IMR-90 (cell line): ENCODE data around the gene SCD. TPM values are rescaled to one million over a fixed set of nuclear protein-coding genes. Genes with fewer than 3 reads are reported as not detected.

Experiments
- ATAC-seq: fragments of 200-7000 bp; cut with Tn5 transposase; 2 replicates; pipeline ENCODE4 v1.9.1; 2020; ENCODE audit warnings: low read depth, mild to moderate bottlenecking, moderate library complexity
- BruUV-seq: library from RNA; stranded (reverse); fragments of 400-500 nt; replicated peaks from 2 replicates; lab custom pipeline; 2021; lab: Mats Ljungman, UMichigan
- CTCF ChIA-PET: fragments of 300-600 bp; formaldehyde crosslinking; extraction: SDS; loops from one replicate; lab custom pipeline; 2021; ENCODE audit warnings: antibody characterized with exemption; lab: Yijun Ruan, JAX
- POLR2A ChIA-PET: fragments of 300-600 bp; sonication (Branson Sonifier 250); formaldehyde crosslinking; loops from one replicate; lab custom pipeline; 2022; ENCODE audit warnings: antibody characterized with exemption; ENCODE audit not compliant: unreplicated experiment; lab: Charles Lee
- DNase-seq: peaks from one replicate; pipeline ENCODE4 v3.0.0; 2013
- H2AFZ ChIP-seq: replicated peaks from 2 replicates; pipeline ENCODE3; 2013; ENCODE audit warnings: low read length, mild to moderate bottlenecking; ENCODE audit not compliant: poor library complexity
- H2AK5ac ChIP-seq: 2 replicates; pipeline ENCODE4 v1.6.1; 2013; ENCODE audit warnings: low read depth, low read length, inconsistent platforms
- H2AK9ac ChIP-seq: replicated peaks from 2 replicates; pipeline ENCODE3; 2013; ENCODE audit warnings: mild to moderate bottlenecking, low read depth, low read length, moderate library complexity; ENCODE audit not compliant: poor library complexity
- H2BK120ac ChIP-seq: 2 replicates; pipeline ENCODE4 v1.6.1; 2013; ENCODE audit warnings: low read depth, low read length, inconsistent platforms
- H2BK15ac ChIP-seq: 3 replicates; pipeline ENCODE4 v1.6.1; 2013; ENCODE audit warnings: low read depth, low read length, inconsistent platforms
- H2BK20ac ChIP-seq: 2 replicates; pipeline ENCODE4 v1.6.1; 2013; ENCODE audit warnings: low read depth, mild to moderate bottlenecking, inconsistent platforms, low read length, moderate library complexity
- H2BK5ac ChIP-seq: 2 replicates; pipeline ENCODE4 v1.6.1; 2013; ENCODE audit warnings: mild to moderate bottlenecking, low read depth, low read length, inconsistent platforms; ENCODE audit not compliant: poor library complexity, severe bottlenecking
- H3K14ac ChIP-seq: replicated peaks from 2 replicates; pipeline ENCODE4 v1.6.1; 2013; ENCODE audit warnings: low read depth, low read length, inconsistent platforms
- H3K18ac ChIP-seq: 2 replicates; pipeline ENCODE4 v1.6.1; 2013; ENCODE audit warnings: low read depth, low read length, control low read depth
- H3K23ac ChIP-seq: 2 replicates; pipeline ENCODE4 v1.6.1; 2013; ENCODE audit warnings: low read depth, low read length, inconsistent platforms
- H3K27ac ChIP-seq: 2 replicates; pipeline ENCODE4 v1.5.1; 2013; ENCODE audit warnings: mild to moderate bottlenecking, control low read depth, low read length; ENCODE audit not compliant: insufficient read depth
- H3K27me3 ChIP-seq: 2 replicates; pipeline ENCODE4 v1.6.1; 2013; ENCODE audit warnings: low read length; ENCODE audit not compliant: control insufficient read depth, insufficient read depth
- H3K36me3 ChIP-seq: 2 replicates; pipeline ENCODE4 v1.6.1; 2013; ENCODE audit warnings: low read length, mixed read lengths; ENCODE audit not compliant: control insufficient read depth, insufficient read depth
- H3K4ac ChIP-seq: 2 replicates; pipeline ENCODE4 v1.6.1; 2013; ENCODE audit warnings: low read depth, low read length, inconsistent platforms
- H3K4me1 ChIP-seq: 2 replicates; pipeline ENCODE4 v1.6.1; 2013; ENCODE audit warnings: low read length, mixed read lengths; ENCODE audit not compliant: control insufficient read depth, insufficient read depth
- H3K4me2 ChIP-seq: 2 replicates; pipeline ENCODE4 v1.6.1; 2013; ENCODE audit warnings: low read depth, mild to moderate bottlenecking, control low read depth, low read length, moderate library complexity
- H3K4me3 ChIP-seq: 2 replicates; pipeline ENCODE4 v1.5.1; 2013; ENCODE audit warnings: low read depth, mild to moderate bottlenecking, control low read depth, low read length, moderate library complexity; ENCODE audit not compliant: insufficient read depth
- H3K56ac ChIP-seq: 2 replicates; pipeline ENCODE4 v1.6.1; 2013; ENCODE audit warnings: low read length, inconsistent platforms; ENCODE audit not compliant: insufficient read depth; ENCODE audit errors: extremely low read depth
- H3K79me1 ChIP-seq, 2 experiments: 2 replicates each; pipeline ENCODE4 v1.6.1; 2013; ENCODE audit warnings: low read length in 2 of 2, inconsistent platforms in 1 of 2, low read depth in 1 of 2
- H3K9ac ChIP-seq: 2 replicates; pipeline ENCODE4 v1.6.1; 2013; ENCODE audit warnings: low read depth, low read length, control low read depth
- H3K9me1 ChIP-seq: 2 replicates; pipeline ENCODE4 v1.6.1; 2013; ENCODE audit warnings: low read length, inconsistent platforms; ENCODE audit not compliant: insufficient read depth
- H3K9me3 ChIP-seq: 2 replicates; pipeline ENCODE4 v1.6.1; 2013; ENCODE audit warnings: low read length; ENCODE audit not compliant: control insufficient read depth, insufficient read depth
- H4K20me1 ChIP-seq: 2 replicates; pipeline ENCODE4 v1.6.1; 2013; ENCODE audit warnings: low read length, inconsistent platforms; ENCODE audit not compliant: insufficient read depth
- H4K5ac ChIP-seq: 2 replicates; pipeline ENCODE4 v1.6.1; 2013; ENCODE audit warnings: mild to moderate bottlenecking, low read depth, low read length, control low read depth
- H4K8ac ChIP-seq, 2 experiments: 2 replicates each; pipeline ENCODE4 v1.6.1; 2013; ENCODE audit warnings: low read depth in 2 of 2, low read length in 2 of 2, control low read depth in 1 of 2, inconsistent platforms in 1 of 2
- H4K91ac ChIP-seq: 2 replicates; pipeline ENCODE4 v1.6.1; 2013; ENCODE audit warnings: low read depth, low read length, inconsistent platforms; ENCODE audit not compliant: insufficient read depth
- FOS ChIP-seq: fragments of 150-350 bp; IDR thresholded peaks from 2 replicates; pipeline ENCODE4 v1.6.1; 2016; ENCODE audit warnings: low read depth, low read length
- USF2 ChIP-seq: fragments of 150-350 bp; IDR thresholded peaks from 2 replicates; pipeline ENCODE4 v1.6.1; 2017; ENCODE audit warnings: mild to moderate bottlenecking, antibody characterized with exemption, low read length, low read depth
- WGBS, 2 experiments: methylation state at CpG; one replicate each; pipeline versions ENCODE4 v1.1.5 to v1.1.7; 2013; ENCODE audit warnings: missing lambda C conversion rate in 2 of 2; ENCODE audit not compliant: insufficient read length in 1 of 2; ENCODE audit errors: extremely low coverage in 2 of 2; 5-methylcytosine and 5-hydroxymethylcytosine counted together
- dilution Hi-C: fragments of 300-500 bp; cut with HindIII; formaldehyde crosslinking; loops from one replicate; pipeline ENCODE4 v1.14.3; 2018; ENCODE audit warnings: low sequenced_read_pairs; ENCODE audit not compliant: unreplicated experiment
- in situ Hi-C: fragments of 300-500 bp; cut with MboI; formaldehyde crosslinking; loops from 3 replicates; pipeline ENCODE4 v1.14.3; 2019; ENCODE audit warnings: low sequenced_read_pairs, inconsistent platforms, mixed read lengths
- intact Hi-C: fragments of 100-400 bp; cut with micrococcal nuclease; formaldehyde crosslinking; loops from 2 replicates; pipeline ENCODE4 v1.10.0; 2022
- polyA plus RNA-seq, 3 experiments: library from polyadenylated mRNA; depleted of rRNA; stranded (reverse); fragments of >200 nt; gene quantifications; 2 replicates each; pipeline ENCODE4 v1.2.3, GENCODE V29; 2012; ENCODE audit warnings: low replicate concordance in 1 of 3
- total RNA-seq: library from RNA; depleted of rRNA; stranded (reverse); fragments of >200 nt; gene quantifications from 2 replicates; pipeline ENCODE4 v1.2.3, GENCODE V29; 2012

SCD gene
- total and polyA plus RNA-seq, 2 of the 4 experiments (the other 2 are of a cell fraction) = 50.7 to 65.1 TPM

GRCh38 chr10:100403734-100404133 is 56.7 kb downstream of the SCD start:
- no peak for DNase-seq
- Histone ChIP-seq H3K23ac (no peak overlapping the region), H3K36me3 (no peaks in the 10 kb centered on the region), H2BK5ac (no peak overlapping the region), H4K91ac (no peak overlapping the region), H4K5ac (no peak overlapping the region), H4K8ac (no peak overlapping the region), H3K14ac (no peak overlapping the region), H2BK20ac (no peak overlapping the region), H2AK9ac (no peak overlapping the region), H4K20me1 (no peaks in the 10 kb centered on the region), H3K4ac (no peak overlapping the region), H3K27ac (no peak overlapping the region), H3K4me3 (no peak overlapping the region), H3K4me2 (no peak overlapping the region), H3K9me1 (no peaks in the 10 kb centered on the region), H3K18ac (no peak overlapping the region), H3K4me1 (no peaks in the 10 kb centered on the region), H2BK15ac (no peak overlapping the region), H3K27me3 (peaks cover 2% of the 10 kb centered on the region), H2AFZ (no peak overlapping the region), H3K9ac (no peak overlapping the region), H2BK120ac (no peak overlapping the region), H3K56ac (no peak overlapping the region), H3K9me3 (no peaks in the 10 kb centered on the region), H2AK5ac (no peak overlapping the region), H3K79me1 (no peaks in the 10 kb centered on the region)
- in situ Hi-C loops (no loop called here), dilution Hi-C loops (no loop called here), intact Hi-C loops (no loop called here)
- TF ChIP-seq FOS = no peak
- TF ChIP-seq USF2 = no peak
- no peak for ATAC-seq
- no CpG with 5 or more reads among the region's 3 CpGs for WGBS, 2 experiments
- no TSS peak for BruUV-seq
- ChIA-PET POLR2A (no interaction called here), CTCF (no interaction called here)
